ENCODE data around the gene NLGN4Y.

NLGN4Y gene

DNA sequence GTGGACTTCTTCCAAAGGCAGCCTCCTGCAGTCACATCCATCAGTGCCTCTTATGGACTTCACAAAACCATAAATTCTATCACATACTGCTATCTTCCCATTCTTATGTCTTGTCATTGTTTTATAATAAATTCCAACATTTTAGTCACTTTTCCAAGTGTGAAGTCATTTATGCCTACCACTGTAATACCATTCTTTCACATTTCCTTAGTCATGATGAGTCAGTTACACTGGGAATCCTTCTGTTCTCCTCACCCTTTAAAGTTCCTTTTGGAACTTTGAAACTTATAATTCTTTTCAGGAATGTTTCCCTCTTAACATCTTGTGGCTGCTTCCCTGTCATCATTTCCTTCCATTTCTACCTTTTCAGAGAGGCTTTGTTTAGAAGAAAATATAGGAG, 279.7 kb downstream of the NLGN4Y start:
- TF ChIP-seq CTCF (IDR thresholded peaks at IDR 0.05; ENCODE audit: insufficient read depth, low read length) (no peak), REST (IDR thresholded peaks at IDR 0.05; ENCODE audit: insufficient replicate concordance, low read depth) (no peak), GABPA (IDR thresholded peaks at IDR 0.05; ENCODE audit: low read depth) (no peak), SPI1 (IDR thresholded peaks at IDR 0.05; ENCODE audit: borderline replicate concordance, low read depth) (no peak), POLR2AphosphoS5 (IDR thresholded peaks at IDR 0.05; ENCODE audit: low read depth) (no peak)
- no peak overlapping the region for H3K27ac ChIP-seq (replicated peaks)

GRCh38 chrY:14818452-14818851, 294.1 kb downstream of the NLGN4Y start:
- no peak overlapping the region for H3K4me3 ChIP-seq (replicated peaks; ENCODE audit: insufficient read depth, low read length)
- no peaks in the 10 kb centered on the region for H3K27me3 ChIP-seq (ENCODE audit: insufficient read depth, poor library complexity, severe bottlenecking)
- no peak overlapping the region for H3K27ac ChIP-seq (replicated peaks)
- DNase-seq (ENCODE audit: low read depth in 1 of 2, low spot score in 1 of 2): no peak
- TF ChIP-seq GABPA (IDR thresholded peaks at IDR 0.05; ENCODE audit: low read depth) (no peak), CTCF (IDR thresholded peaks at IDR 0.05; ENCODE audit: insufficient read depth, low read length) (no peak), REST (IDR thresholded peaks at IDR 0.05; ENCODE audit: insufficient replicate concordance, low read depth) (no peak), POLR2AphosphoS5 (IDR thresholded peaks at IDR 0.05; ENCODE audit: low read depth) (no peak), SPI1 (IDR thresholded peaks at IDR 0.05; ENCODE audit: borderline replicate concordance, low read depth) (no peak)

More for the DNA sequence above, 279.7 kb downstream of the NLGN4Y start:
- H3K4me3 ChIP-seq (replicated peaks; ENCODE audit: insufficient read depth, low read length): no peak overlapping the region
- no peak for DNase-seq (ENCODE audit: low read depth in 1 of 2, low spot score in 1 of 2)
- H3K27me3 ChIP-seq (ENCODE audit: insufficient read depth, poor library complexity, severe bottlenecking): no peaks in the 10 kb centered on the region

- no peak for DNase-seq (ENCODE audit: low read depth in 1 of 2, low spot score in 1 of 2)
- no peak overlapping the region for H3K27ac ChIP-seq (replicated peaks)
Observed at GRCh38 chrY:14822201-14822600, 297.9 kb downstream of the NLGN4Y start.

More at GRCh38 chrY:14822201-14822600, 297.9 kb downstream of the NLGN4Y start:
- TF ChIP-seq SPI1 (IDR thresholded peaks at IDR 0.05; ENCODE audit: borderline replicate concordance, low read depth) (no peak), POLR2AphosphoS5 (IDR thresholded peaks at IDR 0.05; ENCODE audit: low read depth) (no peak), GABPA (IDR thresholded peaks at IDR 0.05; ENCODE audit: low read depth) (no peak), REST (IDR thresholded peaks at IDR 0.05; ENCODE audit: insufficient replicate concordance, low read depth) (no peak)
- H3K27me3 ChIP-seq (ENCODE audit: insufficient read depth, poor library complexity, severe bottlenecking): no peaks in the 10 kb centered on the region
- no peak overlapping the region for H3K4me3 ChIP-seq (replicated peaks; ENCODE audit: insufficient read depth, low read length)

All from HL-60 (cell line).